OCI-LY7 (cell line): Measurements from ENCODE around the gene GEN1. TPM values are rescaled to one million over a fixed set of nuclear protein-coding genes. Genes with fewer than 3 reads are reported as not detected.

ENCODE experiments used
- BruUV-seq: library from RNA; stranded (reverse); fragments of 400-500 nt; replicated peaks from 2 replicates; lab custom pipeline; 2021; lab: Mats Ljungman, UMichigan
- CTCF ChIA-PET: fragments of 300-600 bp; sonication (Branson Sonifier 250); formaldehyde crosslinking; loops from one replicate; lab custom pipeline; 2022; ENCODE audit warnings: antibody characterized with exemption; ENCODE audit not compliant: unreplicated experiment; lab: Charles Lee
- POLR2A ChIA-PET: fragments of 300-600 bp; sonication (Branson Sonifier 250); formaldehyde crosslinking; loops from one replicate; lab custom pipeline; 2022; ENCODE audit warnings: antibody characterized with exemption; lab: Charles Lee
- DNase-seq: peaks from one replicate; pipeline ENCODE4 v3.0.0-alpha.2; 2015; ENCODE audit warnings: low spot score
- H2AFZ ChIP-seq: fragments of 200-600 bp; sonication (generic), shearing (Covaris generic); 2 replicates; pipeline ENCODE4 v1.6.1; 2014; ENCODE audit warnings: mild to moderate bottlenecking, antibody characterized with exemption, low read length, moderate library complexity
- H3K27ac ChIP-seq: fragments of 200-600 bp; sonication (generic); 2 replicates; pipeline ENCODE4 v1.5.1; 2014; ENCODE audit warnings: mixed run types, low read depth, mild to moderate bottlenecking, moderate library complexity, low read length, inconsistent platforms; ENCODE audit not compliant: poor library complexity, severe bottlenecking
- H3K36me3 ChIP-seq: fragments of 200-600 bp; sonication (generic); 2 replicates; pipeline ENCODE4 v1.6.1; 2014; ENCODE audit warnings: mild to moderate bottlenecking, antibody characterized with exemption, low read length, moderate library complexity, mixed read lengths; ENCODE audit not compliant: insufficient read depth
- H3K4me1 ChIP-seq: fragments of 200-600 bp; sonication (generic); 2 replicates; pipeline ENCODE4 v1.5.1; 2014; ENCODE audit warnings: mild to moderate bottlenecking, low read length; ENCODE audit not compliant: insufficient read depth, poor library complexity, severe bottlenecking
- H3K4me2 ChIP-seq: fragments of 200-600 bp; sonication (generic); 2 replicates; pipeline ENCODE4 v1.6.1; 2014; ENCODE audit warnings: mild to moderate bottlenecking, low read length
- H3K4me3 ChIP-seq: fragments of 200-600 bp; sonication (generic); 2 replicates; pipeline ENCODE4 v1.5.1; 2014; ENCODE audit warnings: mild to moderate bottlenecking, low read depth, low read length; ENCODE audit not compliant: poor library complexity, severe bottlenecking
- H3K79me2 ChIP-seq: fragments of 200-600 bp; sonication (generic); 2 replicates; pipeline ENCODE4 v1.6.1; 2016; ENCODE audit warnings: low read depth, mild to moderate bottlenecking, low read length, moderate library complexity, mixed read lengths; ENCODE audit not compliant: insufficient read depth
- H3K9me2 ChIP-seq: fragments of 200-600 bp; sonication (generic); 2 replicates; pipeline ENCODE4 v1.6.1; 2016; ENCODE audit warnings: mild to moderate bottlenecking, low read length, mixed read lengths; ENCODE audit not compliant: insufficient read depth
- H3K9me3 ChIP-seq: fragments of 200-600 bp; sonication (generic); 2 replicates; pipeline ENCODE4 v1.6.1; 2014; ENCODE audit warnings: mild to moderate bottlenecking, mixed run types, low read length, mixed read lengths
- H4K20me1 ChIP-seq: fragments of 200-600 bp; sonication (generic); 2 replicates; pipeline ENCODE4 v1.6.1; 2014; ENCODE audit warnings: mild to moderate bottlenecking, antibody characterized with exemption, low read length, moderate library complexity, mixed read lengths; ENCODE audit not compliant: insufficient read depth
- CTCF ChIP-seq: fragments of 200-600 bp; sonication (generic); conservative IDR thresholded peaks from 2 replicates; pipeline ENCODE4 v1.5.1; 2014; ENCODE audit warnings: mild to moderate bottlenecking, antibody characterized with exemption, low read length, moderate library complexity, mixed read lengths
- EZH2phosphoT487 ChIP-seq: fragments of 200-600 bp; sonication (generic); IDR thresholded peaks from 2 replicates; pipeline ENCODE4 v1.6.1; 2018; ENCODE audit warnings: low read depth, borderline replicate concordance, mild to moderate bottlenecking, mixed run types, antibody characterized with exemption, low read length, moderate library complexity, mixed read lengths
- intact Hi-C: fragments of 100-400 bp; cut with micrococcal nuclease; formaldehyde crosslinking; loops from one replicate; pipeline ENCODE4 v1.10.0; 2022; ENCODE audit not compliant: unreplicated experiment
- total RNA-seq, 2 experiments: library from RNA; depleted of rRNA in 1 of 2; stranded (reverse); fragments of >200 nt in 1 of 2; shearing (Covaris generic) in 1 of 2; gene quantifications; 2 replicates each; pipeline ENCODE4 v1.2.3, GENCODE V29; 2014 to 2022

The GEN1 gene
- total RNA-seq, 2 experiments from 2014 or later: 52.5 to 112 TPM

DNA sequence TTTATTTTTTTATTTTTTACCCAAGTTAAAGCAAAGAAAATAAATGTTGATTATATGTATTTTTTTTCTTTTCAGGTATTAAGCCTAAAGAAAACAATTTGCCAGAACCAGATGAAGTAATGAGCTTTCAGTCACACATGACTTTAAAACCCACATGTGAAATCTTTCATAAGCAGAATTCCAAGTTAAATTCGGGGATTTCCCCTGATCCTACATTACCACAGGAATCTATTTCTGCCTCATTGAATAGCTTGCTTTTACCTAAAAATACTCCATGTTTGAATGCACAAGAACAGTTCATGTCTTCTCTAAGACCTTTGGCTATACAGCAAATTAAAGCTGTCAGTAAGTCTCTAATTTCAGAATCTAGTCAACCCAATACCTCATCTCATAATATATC is 26.6 kb downstream of the GEN1 start:
- ChIA-PET POLR2A (interaction anchor here (0.7 to 1.4 kb wide), 4 partner anchors 8 to 44 kb away, joined by 3 to 5 read pairs (median 3); no protein-coding TSS in a partner anchor), CTCF (no interaction called here)
- no peak for TF ChIP-seq CTCF
- no peak overlapping the region for H3K27ac ChIP-seq
- H3K9me2 ChIP-seq: no peaks in the 10 kb centered on the region
- H3K4me2 ChIP-seq: no peak overlapping the region
- no peaks in the 10 kb centered on the region for H3K4me1 ChIP-seq
- no peak overlapping the region for H3K4me3 ChIP-seq
- H2AFZ ChIP-seq: no peak overlapping the region
- H3K36me3 ChIP-seq: peaks cover 96% of the 10 kb centered on the region
- DNase-seq: no peak
- H3K79me2 ChIP-seq: no peaks in the 10 kb centered on the region
- H3K9me3 ChIP-seq: no peaks in the 10 kb centered on the region
- no TSS peak for BruUV-seq
- intact Hi-C loops: no loop called here
- H4K20me1 ChIP-seq: no peaks in the 10 kb centered on the region

GRCh38 chr2:17781482-17781881 is 27.5 kb downstream of the GEN1 start:
- Histone ChIP-seq H3K36me3 (peaks cover 87% of the 10 kb centered on the region), H2AFZ (no peak overlapping the region), H3K4me3 (no peak overlapping the region), H3K79me2 (no peaks in the 10 kb centered on the region), H3K4me1 (no peaks in the 10 kb centered on the region), H3K9me2 (no peaks in the 10 kb centered on the region), H3K9me3 (no peaks in the 10 kb centered on the region), H3K4me2 (no peak overlapping the region), H3K27ac (no peak overlapping the region), H4K20me1 (no peaks in the 10 kb centered on the region)
- intact Hi-C loops: no loop called here
- ChIA-PET POLR2A (interaction anchor here (0.6 to 1.3 kb wide), 3 partner anchors 12 to 25 kb away, joined by 3 read pairs; no protein-coding TSS in a partner anchor), CTCF (interaction anchor here (0.6 kb wide), 1 partner anchor 1301 kb away, joined by 3 read pairs; no protein-coding TSS in a partner anchor)
- no peak for TF ChIP-seq CTCF
- TF ChIP-seq EZH2phosphoT487: no peak
- DNase-seq: no peak
- BruUV-seq: no TSS peak

- H3K9me2 ChIP-seq: no peaks in the 10 kb centered on the region
- peaks cover 36% of the 10 kb centered on the region for H3K36me3 ChIP-seq
- H3K4me2 ChIP-seq: no peak overlapping the region
- H3K9me3 ChIP-seq: no peaks in the 10 kb centered on the region
- H3K4me3 ChIP-seq: no peak overlapping the region
- no peaks in the 10 kb centered on the region for H4K20me1 ChIP-seq
- H2AFZ ChIP-seq: no peak overlapping the region
- no peak overlapping the region for H3K27ac ChIP-seq
- intact Hi-C loops: no loop called here
- H3K79me2 ChIP-seq: no peaks in the 10 kb centered on the region
- H3K4me1 ChIP-seq: no peaks in the 10 kb centered on the region
- no TSS peak for BruUV-seq
- DNase-seq: no peak
- ChIA-PET CTCF (interaction anchor here (1.2 kb wide), 1 partner anchor 115 kb away, joined by 3 read pairs; no protein-coding TSS in a partner anchor), POLR2A (interaction anchor here (0.6 to 0.7 kb wide), 2 partner anchors 18 to 27 kb away, joined by 3 to 5 read pairs; no protein-coding TSS in a partner anchor)
- no peak for TF ChIP-seq EZH2phosphoT487
- TF ChIP-seq CTCF: no peak
These were observed 32.8 kb downstream of the GEN1 start for GRCh38 chr2:17786727-17787126.
